Neuronal stem cell (in vitro differentiated cells): Measurements from ENCODE around the gene NOP53.

ENCODE experiments used
- DNase-seq: peaks from one replicate; pipeline ENCODE4 v3.0.0-alpha.2; 2013; ENCODE audit warnings: low spot score
- H2AFZ ChIP-seq: one replicate; pipeline ENCODE4 v1.6.1; 2013; ENCODE audit warnings: mild to moderate bottlenecking, low read length, inconsistent platforms
- H2AK5ac ChIP-seq: 2 replicates; pipeline ENCODE4 v1.6.1; 2013; ENCODE audit warnings: low read depth, mild to moderate bottlenecking, inconsistent platforms, low read length, moderate library complexity, mixed read lengths
- H2BK120ac ChIP-seq: 2 replicates; pipeline ENCODE4 v1.6.1; 2013; ENCODE audit warnings: low read depth, mild to moderate bottlenecking, inconsistent platforms, low read length, moderate library complexity, mixed read lengths
- H2BK12ac ChIP-seq: one replicate; pipeline ENCODE4 v1.6.1; 2013; ENCODE audit warnings: low read length, inconsistent platforms
- H2BK15ac ChIP-seq: 2 replicates; pipeline ENCODE4 v1.6.1; 2013; ENCODE audit warnings: mild to moderate bottlenecking, low read length, inconsistent platforms, mixed read lengths
- H2BK5ac ChIP-seq: one replicate; pipeline ENCODE4 v1.6.1; 2013; ENCODE audit warnings: inconsistent platforms, mild to moderate bottlenecking, low read length, moderate library complexity
- H3K14ac ChIP-seq: one replicate; pipeline ENCODE4 v1.6.1; 2013; ENCODE audit warnings: low read length, inconsistent platforms
- H3K18ac ChIP-seq: 2 replicates; pipeline ENCODE4 v1.6.1; 2013; ENCODE audit warnings: low read length, inconsistent platforms
- H3K23ac ChIP-seq: 2 replicates; pipeline ENCODE4 v1.6.1; 2013; ENCODE audit warnings: low read depth, mild to moderate bottlenecking, mixed read lengths, low read length, inconsistent platforms; ENCODE audit not compliant: poor library complexity
- H3K27ac ChIP-seq: replicated peaks from 3 replicates; pipeline ENCODE4 v1.5.1; 2013; ENCODE audit warnings: low read length, inconsistent platforms
- H3K27me3 ChIP-seq, 3 experiments: 2 replicates each; pipeline ENCODE4 v1.6.1; 2013; ENCODE audit warnings: low read length in 3 of 3, mild to moderate bottlenecking in 2 of 3, inconsistent platforms in 1 of 3, low read depth in 1 of 3, mixed read lengths in 1 of 3, moderate library complexity in 1 of 3; ENCODE audit not compliant: control insufficient read depth in 3 of 3, insufficient read depth in 3 of 3
- H3K36me3 ChIP-seq, 2 donors: replicated peaks in 1 of 2; 2 replicates each; pipeline ENCODE4 v1.6.1; 2013; ENCODE audit warnings: low read length in 2 of 2; ENCODE audit not compliant: control insufficient read depth in 2 of 2, insufficient read depth in 2 of 2
- H3K4ac ChIP-seq: 2 replicates; pipeline ENCODE4 v1.6.1; 2013; ENCODE audit warnings: inconsistent platforms, mild to moderate bottlenecking, low read length, moderate library complexity
- H3K4me1 ChIP-seq, 2 donors: 1 replicate in 1 of 2; 2 replicates in 1 of 2; pipeline ENCODE4 v1.6.1; 2013; ENCODE audit warnings: low read length in 2 of 2, low read depth in 1 of 2; ENCODE audit not compliant: control insufficient read depth in 2 of 2, insufficient read depth in 1 of 2
- H3K4me2 ChIP-seq: one replicate; pipeline ENCODE4 v1.6.1; 2013; ENCODE audit warnings: mild to moderate bottlenecking, low read length, inconsistent platforms; ENCODE audit not compliant: insufficient read depth, poor library complexity, severe bottlenecking
- H3K4me3 ChIP-seq, 2 donors: 2 replicates each; pipeline ENCODE4 v1.5.1; 2013; ENCODE audit warnings: low read length in 2 of 2, mild to moderate bottlenecking in 2 of 2, inconsistent platforms in 1 of 2, moderate library complexity in 1 of 2
- H3K79me1 ChIP-seq: one replicate; pipeline ENCODE4 v1.6.1; 2013; ENCODE audit warnings: low read depth, mild to moderate bottlenecking, inconsistent platforms, low read length, moderate library complexity
- H3K9ac ChIP-seq: one replicate; pipeline ENCODE4 v1.6.1; 2013; ENCODE audit warnings: mild to moderate bottlenecking, low read depth, low read length, inconsistent platforms; ENCODE audit not compliant: poor library complexity
- H3K9me3 ChIP-seq, 2 donors: replicated peaks in 1 of 2; 2 replicates each; pipeline versions ENCODE3 to v1.6.1; 2013; ENCODE audit warnings: low read length in 2 of 2, mild to moderate bottlenecking in 2 of 2, inconsistent platforms in 1 of 2, low read depth in 1 of 2, mixed read lengths in 1 of 2, moderate library complexity in 1 of 2; ENCODE audit not compliant: control insufficient read depth in 2 of 2, insufficient read depth in 1 of 2
- H4K8ac ChIP-seq: one replicate; pipeline ENCODE4 v1.6.1; 2013; ENCODE audit warnings: low read depth, mild to moderate bottlenecking, inconsistent platforms, low read length, moderate library complexity
- H4K91ac ChIP-seq: one replicate; pipeline ENCODE4 v1.6.1; 2013; ENCODE audit warnings: low read length, low read depth, mild to moderate bottlenecking, inconsistent platforms; ENCODE audit not compliant: poor library complexity
- WGBS, 2 donors: extraction: QIAGEN DNeasy Blood & Tissue Kit; methylation state at CpG; one replicate each; pipeline ENCODE4 v1.1.7; 2013; ENCODE audit warnings: missing lambda C conversion rate in 2 of 2, mixed read lengths in 1 of 2; ENCODE audit not compliant: insufficient read length in 2 of 2, insufficient replicate concordance in 1 of 2; ENCODE audit errors: extremely low coverage in 2 of 2; 5-methylcytosine and 5-hydroxymethylcytosine counted together

Gene NOP53

DNA sequence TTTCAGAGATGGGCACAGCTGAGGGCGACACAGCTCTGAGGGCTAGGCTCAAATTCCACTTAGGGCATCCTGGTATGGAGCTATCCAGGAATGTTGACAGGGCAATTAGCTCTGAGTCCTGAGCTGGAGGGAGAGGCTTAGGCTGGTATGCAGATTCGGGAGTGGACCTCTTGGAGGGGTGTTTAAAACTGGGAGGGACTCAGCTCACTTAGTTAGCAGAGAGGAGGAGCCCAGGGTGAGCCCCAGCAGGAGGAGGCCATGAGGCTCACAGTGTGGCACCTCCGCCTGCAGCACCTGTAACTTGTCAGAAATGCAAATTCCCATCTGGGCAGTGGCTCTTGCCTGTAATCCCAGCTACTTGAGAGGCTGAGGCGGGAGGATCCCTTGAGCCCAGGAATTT lies 10.2 kb upstream of the NOP53 start:
- H3K9ac ChIP-seq: no peak overlapping the region
- WGBS, 2 donors: no CpG with 5 or more reads among the region's 4 CpGs
- H3K14ac ChIP-seq: no peak overlapping the region

DNA sequence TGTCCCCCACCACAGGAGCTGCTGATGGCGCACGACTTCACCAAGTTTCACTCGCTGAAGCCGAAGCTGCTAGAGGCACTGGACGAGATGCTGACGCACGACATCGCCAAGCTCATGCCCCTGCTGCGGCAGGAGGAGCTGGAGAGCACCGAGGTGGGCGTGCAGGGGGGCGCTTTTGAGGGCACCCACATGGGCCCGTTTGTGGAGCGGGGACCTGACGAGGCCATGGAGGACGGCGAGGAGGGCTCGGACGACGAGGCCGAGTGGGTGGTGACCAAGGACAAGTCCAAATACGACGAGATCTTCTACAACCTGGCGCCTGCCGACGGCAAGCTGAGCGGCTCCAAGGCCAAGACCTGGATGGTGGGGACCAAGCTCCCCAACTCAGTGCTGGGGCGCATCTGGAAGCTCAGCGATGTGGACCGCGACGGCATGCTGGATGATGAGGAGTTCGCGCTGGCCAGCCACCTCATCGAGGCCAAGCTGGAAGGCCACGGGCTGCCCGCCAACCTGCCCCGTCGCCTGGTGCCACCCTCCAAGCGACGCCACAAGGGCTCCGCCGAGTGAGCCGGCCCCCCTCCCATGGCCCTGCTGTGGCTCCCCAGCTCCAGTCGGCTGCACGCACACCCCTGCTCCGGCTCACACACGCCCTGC lies 4.4 kb upstream of the NOP53 start:
- Histone ChIP-seq H2BK120ac (no peak overlapping the region), H3K23ac (peak overlapping the region; percentile 43), H3K79me1 (no peaks in the 10 kb centered on the region), H3K14ac (no peak overlapping the region), H2BK15ac (peak overlapping the region; percentile 92), H3K4me3 (peak overlapping the region in 1 of 2 donors; percentile 40), H3K27ac (no peak overlapping the region), H2BK5ac (no peak overlapping the region), H3K27me3 (no peaks in the 10 kb centered on the region), H3K4ac (no peak overlapping the region), H2BK12ac (peak overlapping the region; percentile 16), H4K91ac (no peak overlapping the region), H3K4me1 (peaks cover 4 to 8% of the 10 kb centered on the region in 2 donors), H3K9me3 (no peaks in the 10 kb centered on the region), H3K9ac (peak overlapping the region; percentile 44), H3K4me2 (no peak overlapping the region), H3K36me3 (no peaks in the 10 kb centered on the region), H3K18ac (peak overlapping the region; percentile 57), H2AK5ac (peak overlapping the region; percentile 95), H2AFZ (no peak overlapping the region), H4K8ac (no peak overlapping the region)
- DNase-seq: no peak
- no CpG with 5 or more reads among the region's 48 CpGs for WGBS, 2 donors

More for the DNA sequence above, 10.2 kb upstream of the NOP53 start:
- H3K27ac ChIP-seq: no peak overlapping the region
- H2AK5ac ChIP-seq: no peak overlapping the region
- H2BK120ac ChIP-seq: no peak overlapping the region
- H2BK15ac ChIP-seq: peak overlapping the region; percentile 33
- no peak overlapping the region for H2BK5ac ChIP-seq
- no peak overlapping the region for H2AFZ ChIP-seq
- H4K8ac ChIP-seq: no peak overlapping the region
- peaks cover 0 to 3% of the 10 kb centered on the region in 2 donors for H3K4me1 ChIP-seq
- DNase-seq: no peak
- H3K79me1 ChIP-seq: peaks cover 4% of the 10 kb centered on the region
- H2BK12ac ChIP-seq: no peak overlapping the region
- no peak overlapping the region for H4K91ac ChIP-seq
- no peak overlapping the region for H3K18ac ChIP-seq
- no peak overlapping the region for H3K4ac ChIP-seq
- H3K4me3 ChIP-seq: no peak overlapping the region
- peaks cover 0 to 3% of the 10 kb centered on the region in 2 donors for H3K9me3 ChIP-seq
- H3K36me3 ChIP-seq: peaks cover 0 to 2% of the 10 kb centered on the region in 2 donors
- no peak overlapping the region for H3K4me2 ChIP-seq
- no peak overlapping the region for H3K23ac ChIP-seq
- peaks cover 0 to 3% (median 0%) of the 10 kb centered on the region in 3 experiments for H3K27me3 ChIP-seq

DNA sequence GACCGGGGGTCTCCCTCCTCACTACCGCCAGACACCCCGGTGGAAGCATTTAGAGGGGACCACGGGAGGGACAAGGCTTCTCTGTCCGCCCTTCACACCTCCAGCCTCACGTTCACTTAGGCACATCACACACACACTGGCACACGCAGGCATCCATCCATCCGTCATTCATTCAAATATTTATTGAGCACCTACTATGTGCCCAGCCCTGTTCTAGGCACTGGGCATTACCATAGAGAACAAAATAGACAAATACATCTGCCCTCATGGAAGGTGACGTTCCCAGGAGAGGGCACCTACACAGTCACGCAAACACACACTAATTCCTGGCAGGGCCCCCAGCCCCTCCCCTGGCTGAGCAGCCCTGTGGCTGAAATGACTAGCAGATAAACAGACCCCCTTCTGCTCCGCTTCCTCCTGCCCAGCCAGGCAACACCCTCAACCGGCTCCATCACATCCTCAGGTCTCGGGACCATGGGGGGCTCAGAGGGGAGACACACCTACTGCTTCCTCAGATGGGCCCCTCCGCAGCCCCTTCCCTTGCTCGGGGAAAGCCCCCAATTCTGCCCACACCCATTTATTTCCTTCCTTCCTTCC lies 3.7 kb upstream of the NOP53 start:
- H3K4ac ChIP-seq: no peak overlapping the region
- no peak overlapping the region for H3K14ac ChIP-seq
- H2BK15ac ChIP-seq: no peak overlapping the region
- no peak overlapping the region for H2BK120ac ChIP-seq
- H2AFZ ChIP-seq: no peak overlapping the region
- no peak overlapping the region for H2BK5ac ChIP-seq
- peaks cover 6 to 8% of the 10 kb centered on the region in 2 donors for H3K4me1 ChIP-seq
- H3K18ac ChIP-seq: no peak overlapping the region
- no peak overlapping the region for H2BK12ac ChIP-seq
- H3K4me2 ChIP-seq: no peak overlapping the region
- no peak overlapping the region for H2AK5ac ChIP-seq
- no peaks in the 10 kb centered on the region for H3K27me3 ChIP-seq
- H3K4me3 ChIP-seq: no peak overlapping the region
- H4K8ac ChIP-seq: no peak overlapping the region
- DNase-seq: no peak
- no peak overlapping the region for H3K27ac ChIP-seq
- H3K79me1 ChIP-seq: peaks cover under 1% of the 10 kb centered on the region
- WGBS, 2 donors: no CpG with 5 or more reads among the region's 15 CpGs
- H3K9me3 ChIP-seq: no peaks in the 10 kb centered on the region
- peaks cover 0 to 2% of the 10 kb centered on the region in 2 donors for H3K36me3 ChIP-seq
- peak overlapping the region; percentile 44 for H3K9ac ChIP-seq
- H3K23ac ChIP-seq: peak overlapping the region; percentile 43
- H4K91ac ChIP-seq: no peak overlapping the region

DNA sequence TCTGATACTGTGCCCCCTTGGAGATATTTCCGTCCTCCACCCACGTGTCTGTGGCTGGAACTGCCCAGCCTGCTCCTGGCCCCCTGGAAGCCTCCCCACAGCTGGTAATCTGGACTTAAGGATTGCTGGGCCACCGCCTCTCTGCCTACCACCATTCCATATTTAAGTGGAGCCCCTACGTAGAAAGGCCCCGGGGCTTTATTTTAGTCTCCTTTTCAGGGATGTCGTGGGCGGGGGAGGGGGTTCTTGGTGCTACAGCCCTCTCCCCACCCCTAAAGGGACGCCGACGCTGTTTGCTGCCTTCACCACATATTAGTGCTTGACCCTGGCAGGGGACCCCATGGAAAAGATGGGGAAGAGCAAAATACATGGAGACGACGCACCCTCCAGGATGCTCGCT lies 2.7 kb upstream of the NOP53 start:
- Histone ChIP-seq H2AFZ (peak overlapping the region; percentile 93), H3K14ac (peak overlapping the region; percentile 97), H2BK15ac (peak overlapping the region; percentile 99), H4K8ac (no peak overlapping the region), H2BK5ac (no peak overlapping the region), H4K91ac (no peak overlapping the region), H3K27ac (peak overlapping the region; percentile 31), H3K4me1 (peaks cover 6 to 8% of the 10 kb centered on the region in 2 donors), H3K9ac (no peak overlapping the region), H3K36me3 (peaks cover 5 to 12% of the 10 kb centered on the region in 2 donors), H3K18ac (peak overlapping the region; percentile 98), H3K23ac (peak overlapping the region; percentile 94), H2BK12ac (peak overlapping the region; percentile 16), H3K4ac (no peak overlapping the region), H2AK5ac (peak overlapping the region; percentile 88), H3K4me3 (no peak overlapping the region), H3K9me3 (no peaks in the 10 kb centered on the region), H2BK120ac (no peak overlapping the region), H3K27me3 (no peaks in the 10 kb centered on the region), H3K79me1 (peaks cover 4% of the 10 kb centered on the region), H3K4me2 (peak overlapping the region; percentile 97)
- WGBS, 2 donors: no CpG with 5 or more reads among the region's 13 CpGs
- DNase-seq: no peak
